ENCODE results near the gene TC2N.

DNA sequence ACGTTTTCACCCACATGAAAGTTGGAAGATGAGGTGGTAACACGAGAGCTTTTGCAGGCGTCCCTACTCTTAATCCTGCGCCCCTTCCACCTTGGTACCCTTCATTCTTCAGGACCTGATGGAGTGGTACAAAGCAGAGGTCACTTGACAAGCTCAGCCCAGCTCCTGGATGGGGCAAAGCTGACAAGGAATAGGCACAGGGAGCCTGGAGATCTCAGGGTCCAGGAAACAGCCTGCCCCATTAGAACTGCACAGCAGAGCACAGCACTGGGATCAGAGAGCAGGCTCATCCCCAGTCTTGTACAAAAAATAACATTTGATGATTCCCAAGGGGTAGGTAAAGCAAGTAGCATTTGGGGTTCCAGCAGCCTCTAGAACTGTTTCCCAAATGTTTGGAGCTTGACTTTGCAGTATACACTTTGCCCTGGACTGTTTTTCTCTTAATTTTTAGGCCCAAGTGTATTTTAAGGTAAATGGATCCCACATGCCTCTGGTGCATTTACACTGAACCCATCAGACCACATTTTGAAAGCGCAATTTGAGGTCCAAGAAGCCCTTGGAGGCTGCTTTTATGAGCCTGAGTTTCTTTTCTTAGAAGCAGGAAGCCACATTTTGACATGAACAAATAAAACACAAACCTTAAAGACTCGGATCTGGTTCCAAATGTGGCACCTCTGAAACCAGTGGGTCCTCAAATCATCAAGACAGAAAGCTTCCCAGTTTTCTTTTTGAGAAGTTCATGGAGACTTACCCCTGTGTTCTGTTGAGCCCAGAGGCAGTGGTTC is 633 bp downstream of the TC2N start:
- TF ChIP-seq EZH2 (IDR thresholded peaks at IDR 0.05), result no peak
- TF ChIP-seq POLR2AphosphoS5 (IDR thresholded peaks at IDR 0.05; ENCODE audit: borderline replicate concordance, low read depth, low read length), result no peak

Data from SK-N-MC (cell line).